ENCODE data around the gene DNAJC16.

DNA sequence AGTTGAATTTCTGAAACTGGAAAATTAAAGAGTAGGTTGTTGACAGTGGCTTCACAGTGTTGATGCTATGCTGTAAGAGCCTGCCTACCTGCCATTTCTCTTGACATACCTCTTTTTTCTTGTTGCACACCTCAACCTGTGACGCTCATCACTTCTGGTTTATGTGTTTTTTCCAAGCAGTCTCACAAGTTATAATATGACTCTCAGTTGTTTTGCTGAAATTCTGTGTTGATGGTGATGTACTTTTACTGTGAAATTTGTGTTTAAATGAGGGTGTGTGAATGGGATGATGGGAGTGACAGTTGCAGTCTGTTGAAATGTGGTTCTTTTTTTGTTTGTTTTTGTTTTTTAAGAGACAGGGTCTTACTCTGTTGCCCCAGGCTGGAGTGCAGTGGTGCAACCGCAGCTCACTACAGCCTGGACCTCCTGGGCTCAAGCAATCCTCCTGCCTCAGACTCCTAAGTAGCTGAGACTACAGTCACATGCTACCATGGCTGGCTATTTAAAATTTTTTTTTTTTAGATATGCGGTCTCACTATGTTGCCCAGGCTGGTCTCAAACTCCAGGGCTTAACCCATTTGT lies 97.6 kb downstream of the DNAJC16 start:
- TF ChIP-seq CTCF (IDR thresholded peaks at IDR 0.05; ENCODE audit: low read depth, low read length, missing input control) (no peak), ATF3 (IDR thresholded peaks at IDR 0.05) (no peak), REST (IDR thresholded peaks at IDR 0.05) (no peak), YY1 (IDR thresholded peaks at IDR 0.05) (no peak), FOXA1 (IDR thresholded peaks at IDR 0.05) (no peak)
